ENCODE measurements around the gene KIF12. TPM values are rescaled to one million over a fixed set of nuclear protein-coding genes. Genes with fewer than 3 reads are reported as not detected.

Gene KIF12
- total RNA-seq, 1 experiment from 2014 or later = 0.13 TPM

DNA sequence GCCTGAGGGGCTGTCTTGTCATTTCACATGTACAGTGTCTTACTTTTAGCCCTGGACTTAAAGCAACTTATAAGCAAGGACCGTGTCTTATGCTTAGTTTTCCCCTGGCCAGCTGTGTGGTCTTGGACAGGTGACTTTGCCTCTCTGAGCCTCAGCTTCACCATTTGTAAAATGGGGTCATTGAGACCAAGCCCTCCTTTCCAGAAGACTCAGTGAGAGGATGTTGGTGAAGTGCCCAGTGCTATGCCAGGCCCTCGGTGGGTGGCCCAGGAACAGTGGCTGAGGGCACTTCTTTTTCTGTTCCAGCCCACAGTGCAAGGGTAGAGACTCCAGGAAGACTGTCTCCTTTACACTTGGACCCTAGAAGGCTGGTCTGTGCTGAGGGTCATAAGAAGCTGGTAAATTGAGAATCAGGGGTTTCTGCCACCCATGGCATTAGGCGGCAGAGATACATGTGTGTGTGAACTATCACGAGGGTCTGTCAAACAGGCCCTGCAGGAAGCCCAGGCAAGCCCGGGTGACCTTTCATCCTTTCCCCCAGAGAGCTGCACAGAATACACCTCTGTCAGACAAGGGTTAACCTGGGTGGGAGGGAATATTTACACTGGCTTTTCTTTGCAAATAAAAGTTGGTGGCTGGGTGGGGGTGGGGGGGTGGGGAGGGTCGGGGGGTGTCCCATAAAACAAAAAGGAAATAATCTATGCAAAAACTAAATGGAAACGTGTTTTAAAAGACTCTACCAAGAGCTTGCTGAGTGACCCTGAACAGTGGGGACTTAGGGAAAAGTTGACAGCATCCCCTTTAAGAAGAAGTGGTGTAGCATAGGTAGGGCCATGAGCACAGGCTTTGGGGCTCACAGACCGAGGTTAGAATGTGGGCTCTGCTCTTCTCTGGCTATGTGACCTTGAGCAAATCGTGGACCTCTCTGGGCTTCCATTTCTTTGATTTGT, 20.4 kb upstream of the KIF12 start:
- Histone ChIP-seq H3K9me3 (replicated peaks) (no peaks in the 10 kb centered on the region), H3K36me3 (no peaks in the 10 kb centered on the region), H3K4me3 (no peak overlapping the region), H3K27me3 (replicated peaks) (peaks cover 6% of the 10 kb centered on the region), H3K27ac (no peak overlapping the region), H3K4me1 (replicated peaks) (no peaks in the 10 kb centered on the region)
- no peak for DNase-seq (ENCODE audit: low read depth in 1 of 2, low spot score in 2 of 2)

DNA sequence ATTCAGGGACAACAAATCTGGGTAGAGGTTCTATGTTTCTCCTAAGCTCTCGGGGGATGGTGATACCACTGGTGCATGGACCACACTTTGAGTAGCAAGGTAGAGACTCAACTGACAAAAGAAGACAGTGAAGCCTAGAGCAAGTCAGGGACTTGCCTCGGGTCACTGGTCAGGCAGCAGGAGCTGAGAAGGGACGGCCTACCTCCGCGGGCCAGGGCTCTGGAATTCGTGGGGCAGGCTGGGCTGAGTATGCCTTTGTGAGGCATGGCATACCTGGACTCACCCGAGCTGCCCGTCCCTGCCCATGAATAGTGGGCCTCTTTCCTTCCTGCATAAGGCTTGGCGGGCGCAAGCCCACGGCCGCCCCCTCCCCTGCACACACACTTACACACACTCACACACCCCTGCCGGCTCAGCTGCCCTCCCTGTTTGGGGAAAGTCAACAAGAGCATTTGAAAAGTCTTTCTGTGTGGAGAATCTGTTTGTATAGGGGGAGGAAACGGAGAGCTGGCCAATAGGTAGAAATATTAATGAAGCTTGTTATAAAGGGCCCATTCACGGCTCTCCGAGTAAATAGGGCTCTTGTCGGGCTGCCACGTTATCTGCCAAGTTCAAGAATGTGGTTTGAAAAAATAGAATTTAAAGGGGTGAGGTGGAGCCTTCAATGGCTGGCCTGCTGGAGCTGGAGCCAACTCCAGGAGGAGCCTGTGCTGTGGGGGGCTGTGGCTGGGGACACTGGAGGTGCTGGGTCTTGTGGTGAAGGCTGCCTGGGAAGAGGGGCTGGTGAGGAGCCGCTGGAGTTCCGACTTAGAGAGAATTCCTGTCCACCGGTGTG, 19.1 kb upstream of the KIF12 start:
- H3K4me1 ChIP-seq (replicated peaks) = no peaks in the 10 kb centered on the region
- H3K27ac ChIP-seq = no peak overlapping the region
- no peaks in the 10 kb centered on the region for H3K36me3 ChIP-seq
- no peak overlapping the region for H3K4me3 ChIP-seq
- H3K27me3 ChIP-seq (replicated peaks) = peaks cover 9% of the 10 kb centered on the region
- no peak for DNase-seq (ENCODE audit: low read depth in 1 of 2, low spot score in 2 of 2)
- no peaks in the 10 kb centered on the region for H3K9me3 ChIP-seq (replicated peaks)

DNA sequence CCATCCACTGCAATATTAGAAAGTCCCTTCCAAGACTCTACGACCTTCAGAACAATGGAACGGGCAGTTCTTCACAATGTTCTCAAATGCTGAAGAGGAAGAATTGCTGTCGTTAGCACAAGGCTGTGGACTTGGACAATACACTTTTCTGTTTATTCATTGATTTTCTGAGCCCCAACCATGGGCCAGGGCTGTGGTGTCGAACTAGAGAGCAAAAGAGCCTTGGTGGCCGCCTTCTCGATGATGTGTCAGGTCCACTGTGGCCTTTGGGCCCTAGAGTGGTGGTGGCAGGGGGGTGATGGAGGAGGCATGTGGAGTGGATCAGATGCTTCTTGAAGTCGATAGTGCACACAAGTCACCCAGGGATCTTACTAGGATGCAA, 18.5 kb upstream of the KIF12 start:
- DNase-seq (ENCODE audit: low read depth in 1 of 2, low spot score in 2 of 2) = no peak
- Histone ChIP-seq H3K27me3 (replicated peaks) (peaks cover 9% of the 10 kb centered on the region), H3K4me1 (replicated peaks) (no peaks in the 10 kb centered on the region), H3K36me3 (no peaks in the 10 kb centered on the region), H3K27ac (no peak overlapping the region), H3K4me3 (no peak overlapping the region), H3K9me3 (replicated peaks) (no peaks in the 10 kb centered on the region)

DNA sequence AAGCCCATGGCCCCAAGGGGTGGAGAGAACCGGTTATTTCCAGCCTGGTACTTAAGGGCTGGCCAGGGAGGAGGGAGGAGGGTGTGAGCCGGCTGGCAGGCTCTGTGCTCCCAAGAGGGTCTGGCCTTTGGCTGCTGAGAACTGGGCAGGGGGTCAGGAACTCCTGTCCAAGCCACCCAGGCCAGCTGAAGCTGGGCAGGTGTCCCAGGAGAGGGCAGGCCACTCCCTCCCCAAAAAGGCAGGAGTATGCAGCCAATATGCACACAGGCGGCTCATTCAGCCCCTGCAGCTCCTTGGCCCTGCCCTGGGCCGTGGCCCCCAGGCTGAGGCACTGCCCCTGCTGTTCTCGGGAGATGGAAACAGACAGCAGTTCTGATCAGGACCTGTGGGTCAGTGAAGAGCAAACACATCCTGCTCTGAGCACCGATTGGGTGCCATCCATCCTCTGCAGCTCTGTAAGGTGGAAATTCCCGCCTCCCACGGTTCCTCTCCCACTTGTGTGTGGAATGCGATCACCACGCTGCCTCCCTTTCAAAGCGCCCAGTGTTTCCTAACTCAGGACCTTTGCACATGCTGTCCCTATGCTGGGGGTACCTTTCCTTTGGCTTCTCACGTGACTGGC, 17.1 kb upstream of the KIF12 start:
- no peak overlapping the region for H3K4me3 ChIP-seq
- H3K4me1 ChIP-seq (replicated peaks) = no peaks in the 10 kb centered on the region
- H3K9me3 ChIP-seq (replicated peaks) = no peaks in the 10 kb centered on the region
- H3K27me3 ChIP-seq (replicated peaks) = peaks cover 9% of the 10 kb centered on the region
- no peak for DNase-seq (ENCODE audit: low read depth in 1 of 2, low spot score in 2 of 2)
- H3K36me3 ChIP-seq = no peaks in the 10 kb centered on the region
- no peak overlapping the region for H3K27ac ChIP-seq

DNA sequence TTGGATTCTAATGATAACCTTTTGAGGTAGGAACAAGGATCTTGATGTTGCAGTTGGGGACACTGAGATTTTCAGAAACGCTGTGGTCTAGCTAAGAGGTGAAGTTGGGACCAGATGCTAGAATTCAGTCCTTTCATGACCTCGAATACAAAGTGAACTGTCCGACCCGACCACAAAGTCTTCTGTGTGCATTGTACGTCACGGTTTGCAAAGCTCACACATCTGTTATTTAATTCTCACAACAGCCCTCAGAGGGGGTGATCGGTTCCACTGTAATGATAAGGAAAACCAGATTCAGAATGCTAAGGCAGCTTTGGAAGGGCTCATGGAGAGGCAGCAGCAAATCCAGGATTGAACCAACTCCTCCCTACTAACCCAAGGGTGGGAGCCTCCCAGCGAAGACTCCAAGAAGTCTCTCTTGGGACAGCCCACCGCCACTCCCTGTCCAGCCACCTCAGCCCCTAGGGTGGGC, 16.6 kb upstream of the KIF12 start:
- Histone ChIP-seq H3K36me3 (no peaks in the 10 kb centered on the region), H3K4me3 (no peak overlapping the region), H3K27me3 (replicated peaks) (peaks cover 9% of the 10 kb centered on the region), H3K9me3 (replicated peaks) (no peaks in the 10 kb centered on the region), H3K4me1 (replicated peaks) (no peaks in the 10 kb centered on the region), H3K27ac (no peak overlapping the region)
- no peak for DNase-seq (ENCODE audit: low read depth in 1 of 2, low spot score in 2 of 2)

DNA sequence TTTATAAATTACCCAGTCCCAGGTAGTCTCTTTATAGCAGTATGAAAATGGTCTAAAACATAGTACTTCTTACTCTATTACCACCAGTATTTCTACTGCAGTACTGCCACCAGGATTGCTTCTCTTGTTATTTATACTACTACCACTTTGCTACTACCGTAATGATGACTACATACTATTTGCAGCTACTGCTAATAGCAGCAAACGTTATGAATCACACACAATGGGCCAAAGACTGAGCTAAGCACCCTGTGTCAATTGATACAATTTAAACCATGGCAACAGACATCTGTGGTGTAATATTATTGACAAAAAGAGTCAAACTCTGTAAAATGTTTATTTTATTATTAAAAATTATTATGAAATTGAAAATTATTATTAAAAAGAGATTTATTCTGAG, 15.3 kb upstream of the KIF12 start:
- Histone ChIP-seq H3K4me3 (no peak overlapping the region), H3K9me3 (replicated peaks) (no peaks in the 10 kb centered on the region), H3K4me1 (replicated peaks) (no peaks in the 10 kb centered on the region), H3K36me3 (no peaks in the 10 kb centered on the region), H3K27ac (no peak overlapping the region), H3K27me3 (replicated peaks) (peaks cover 9% of the 10 kb centered on the region)
- no peak for DNase-seq (ENCODE audit: low read depth in 1 of 2, low spot score in 2 of 2)

DNA sequence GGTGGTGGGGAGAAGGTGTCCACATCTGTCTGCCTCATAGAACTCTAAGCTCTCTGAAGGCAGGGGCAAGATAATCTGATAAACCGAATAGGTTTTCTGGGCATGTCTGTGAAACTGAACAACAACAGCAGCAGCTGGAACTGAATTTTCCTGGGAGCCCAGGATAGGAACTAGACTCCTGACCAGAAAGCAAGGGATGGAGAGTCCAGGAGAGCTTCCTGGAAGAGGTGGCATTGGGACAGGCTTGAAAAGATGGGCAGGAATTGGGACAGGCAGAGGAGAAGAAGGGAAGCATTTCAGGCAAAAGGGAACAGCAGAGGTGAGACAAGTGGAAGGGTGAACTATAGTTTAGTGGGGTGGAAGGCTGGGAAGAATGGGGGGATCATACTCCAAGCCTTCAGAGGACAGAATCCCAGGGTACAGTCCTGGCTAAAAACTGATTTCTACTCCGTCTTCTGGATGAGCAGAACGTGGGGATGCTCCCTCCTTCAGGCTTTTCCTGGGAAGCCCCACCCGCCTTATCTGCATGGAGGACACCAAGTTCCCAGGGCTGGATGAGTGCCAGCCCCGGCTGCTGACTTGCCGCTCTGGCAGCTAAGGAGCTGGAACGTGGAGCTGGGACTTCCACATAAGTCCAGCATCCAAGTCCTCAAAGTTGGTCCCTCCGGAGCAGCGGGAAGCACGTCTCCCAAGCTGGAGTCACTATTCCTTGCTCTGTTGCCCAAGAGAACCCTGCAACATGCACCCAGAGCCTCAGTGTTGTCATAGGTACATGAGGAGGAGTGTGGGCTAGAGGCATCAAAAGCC, 13.9 kb upstream of the KIF12 start:
- no peak for DNase-seq (ENCODE audit: low read depth in 1 of 2, low spot score in 2 of 2)
- no peaks in the 10 kb centered on the region for H3K4me1 ChIP-seq (replicated peaks)
- peaks cover 7% of the 10 kb centered on the region; the same call in 1 of the 2 replicates for H3K27me3 ChIP-seq (replicated peaks)
- no peaks in the 10 kb centered on the region for H3K36me3 ChIP-seq
- no peak overlapping the region for H3K27ac ChIP-seq
- H3K9me3 ChIP-seq (replicated peaks) = no peaks in the 10 kb centered on the region
- no peak overlapping the region for H3K4me3 ChIP-seq

DNA sequence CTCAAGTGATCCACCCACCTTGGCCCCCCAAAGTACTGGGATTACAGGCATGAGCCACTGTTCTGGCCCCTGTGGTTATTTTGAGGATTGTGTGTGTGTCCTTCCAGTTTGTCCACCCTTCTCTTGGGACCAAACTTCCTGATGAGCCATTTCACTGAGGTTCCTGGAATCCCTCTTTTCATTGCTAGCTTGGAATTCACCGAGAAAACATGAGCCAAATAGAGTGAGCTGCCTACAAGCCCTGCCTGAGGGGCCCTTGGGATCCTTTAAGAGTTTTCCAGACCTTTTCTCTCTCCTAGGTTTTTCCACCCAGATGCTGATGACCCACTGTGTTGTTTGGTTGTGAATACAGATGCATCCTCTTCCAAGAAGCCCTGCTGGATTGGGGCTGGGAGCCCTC, 13.2 kb upstream of the KIF12 start:
- H3K9me3 ChIP-seq (replicated peaks) = no peaks in the 10 kb centered on the region
- no peak overlapping the region for H3K27ac ChIP-seq
- H3K4me1 ChIP-seq (replicated peaks) = no peaks in the 10 kb centered on the region
- H3K27me3 ChIP-seq (replicated peaks) = 0 out of 2 replicates have a peak, but pooled peaks cover 3% of the 10 kb centered on the region
- DNase-seq (ENCODE audit: low read depth in 1 of 2, low spot score in 2 of 2) = no peak
- no peaks in the 10 kb centered on the region for H3K36me3 ChIP-seq
- no peak overlapping the region for H3K4me3 ChIP-seq

DNA sequence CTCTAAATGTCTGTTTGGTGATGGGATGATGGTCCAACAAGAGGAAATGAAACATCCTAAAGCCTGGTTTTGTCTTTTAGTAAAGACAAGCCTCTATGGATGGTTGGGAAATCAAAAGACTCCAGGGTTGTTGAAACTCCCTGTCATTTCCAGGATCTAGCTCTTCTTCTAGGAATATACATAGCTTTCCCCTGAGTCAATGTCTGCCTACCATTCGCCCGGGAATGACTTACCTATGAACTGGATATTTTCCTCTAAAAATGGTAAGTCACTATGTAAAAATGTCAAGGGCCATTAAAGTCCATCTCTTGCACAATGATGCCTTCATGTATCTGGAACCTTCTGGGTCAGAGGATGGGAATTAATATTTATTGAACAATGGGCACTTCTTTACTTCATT, 11.1 kb upstream of the KIF12 start:
- Histone ChIP-seq H3K4me1 (replicated peaks) (no peaks in the 10 kb centered on the region), H3K9me3 (replicated peaks) (no peaks in the 10 kb centered on the region), H3K27ac (no peak overlapping the region), H3K36me3 (no peaks in the 10 kb centered on the region), H3K27me3 (replicated peaks) (0 out of 2 replicates have a peak, but pooled peaks cover 3% of the 10 kb centered on the region), H3K4me3 (no peak overlapping the region)
- peak in 1 of 2 experiments; percentile 18 for DNase-seq (ENCODE audit: low read depth in 1 of 2, low spot score in 2 of 2)

DNA sequence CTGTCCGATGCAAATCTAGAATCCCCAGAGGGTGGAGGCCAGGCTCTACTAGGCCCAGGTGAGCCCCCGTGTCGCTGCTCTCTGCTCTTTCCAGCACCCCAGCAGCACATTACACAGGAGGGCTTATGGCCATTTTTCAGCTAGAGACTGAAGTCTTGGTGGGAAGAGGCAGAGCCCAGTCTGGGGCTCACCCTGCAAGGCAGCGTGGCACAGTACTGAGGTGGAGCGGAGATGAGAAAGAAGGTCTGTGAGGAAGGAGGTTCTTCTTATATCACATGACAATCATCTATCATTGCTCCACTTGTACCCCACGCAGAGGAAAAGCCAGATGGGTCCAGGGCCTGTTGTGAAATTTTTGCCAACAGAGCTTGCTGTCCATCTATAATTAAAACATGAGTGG, 10.0 kb upstream of the KIF12 start:
- DNase-seq (ENCODE audit: low read depth in 1 of 2, low spot score in 2 of 2) = no peak
- Histone ChIP-seq H3K27ac (no peak overlapping the region), H3K9me3 (replicated peaks) (no peaks in the 10 kb centered on the region), H3K4me3 (no peak overlapping the region), H3K4me1 (replicated peaks) (no peaks in the 10 kb centered on the region), H3K36me3 (no peaks in the 10 kb centered on the region), H3K27me3 (replicated peaks) (0 out of 2 replicates have a peak, but pooled peaks cover under 1% of the 10 kb centered on the region)

DNA sequence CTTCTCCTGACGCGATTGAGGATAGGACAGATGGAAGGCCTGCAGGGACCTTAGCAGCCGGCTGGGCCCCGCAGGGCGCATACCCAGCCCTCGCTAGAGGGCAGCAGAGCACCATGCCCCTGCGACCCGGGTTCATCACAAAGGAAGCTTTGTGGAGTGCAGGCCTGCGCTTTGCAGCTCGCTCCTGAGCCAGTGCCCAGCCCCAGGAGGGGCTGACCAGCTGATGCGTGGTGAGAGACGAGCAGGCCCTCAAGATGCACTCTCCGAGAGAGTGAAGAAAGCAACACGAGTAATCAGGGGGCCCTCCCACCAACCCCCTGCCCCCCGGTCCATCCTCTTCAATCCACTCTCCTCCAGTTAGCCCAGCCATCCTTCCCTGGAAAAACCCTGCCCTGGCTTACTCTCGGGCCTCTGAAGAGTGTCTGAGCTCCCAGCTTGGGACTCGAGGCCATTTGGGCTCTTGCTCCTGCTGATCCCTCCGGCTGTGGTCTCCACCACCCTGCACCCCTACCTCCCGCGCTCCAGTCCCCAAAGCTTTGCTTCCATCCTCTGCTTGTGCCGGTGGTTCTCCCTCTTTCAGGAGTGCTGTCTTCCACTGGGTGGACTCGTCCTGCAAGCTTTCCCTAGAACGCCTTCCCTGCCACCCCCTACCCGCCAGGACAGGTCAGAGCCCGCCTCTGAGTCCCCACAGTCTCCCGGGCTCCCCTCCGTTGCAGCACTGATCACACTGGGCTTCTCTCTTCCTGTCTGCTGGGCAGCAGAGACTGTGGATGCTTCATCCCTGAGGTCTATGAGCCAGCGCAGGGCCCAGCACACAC, 9.1 kb upstream of the KIF12 start:
- Histone ChIP-seq H3K4me1 (replicated peaks) (no peaks in the 10 kb centered on the region), H3K36me3 (no peaks in the 10 kb centered on the region), H3K27ac (no peak overlapping the region), H3K4me3 (no peak overlapping the region), H3K9me3 (replicated peaks) (no peaks in the 10 kb centered on the region), H3K27me3 (replicated peaks) (no peaks in the 10 kb centered on the region)
- peak; percentile 50 to 74 for DNase-seq (ENCODE audit: low read depth in 1 of 2, low spot score in 2 of 2)

DNA sequence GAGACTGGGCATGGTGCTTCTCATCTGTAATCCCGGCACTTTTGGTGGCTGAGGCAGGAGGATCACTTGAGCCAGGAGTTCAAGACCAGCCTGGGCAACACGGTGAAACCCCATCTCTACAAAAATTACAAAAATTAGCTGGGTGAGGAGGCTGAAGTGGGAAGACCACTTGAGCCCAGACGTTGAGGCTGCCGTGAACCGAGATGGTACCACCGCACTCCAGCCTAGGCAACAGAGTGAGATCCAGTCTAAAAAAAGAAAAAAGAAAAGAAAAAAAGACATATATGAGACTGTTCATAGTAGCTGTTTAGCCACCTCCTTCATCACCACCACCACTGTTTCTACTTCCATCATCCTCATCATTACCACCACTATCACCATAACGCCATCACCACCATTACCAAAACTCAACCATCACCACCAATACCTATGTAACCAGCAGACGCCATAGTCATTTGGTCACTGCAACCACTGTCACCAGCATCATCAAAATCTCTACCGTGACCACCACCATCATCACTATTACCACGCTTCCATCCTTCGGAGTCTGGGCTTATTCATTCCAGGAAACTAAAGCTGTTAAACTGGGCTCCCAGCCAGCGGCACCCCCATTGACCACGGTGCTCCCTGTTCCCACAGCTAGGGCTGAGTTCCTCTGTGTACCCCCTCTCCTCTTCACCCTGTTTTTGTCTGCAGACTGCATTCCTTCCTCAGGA, 8.4 kb upstream of the KIF12 start:
- no peak for DNase-seq (ENCODE audit: low read depth in 1 of 2, low spot score in 2 of 2)
- H3K4me1 ChIP-seq (replicated peaks) = no peaks in the 10 kb centered on the region
- no peak overlapping the region for H3K4me3 ChIP-seq
- H3K9me3 ChIP-seq (replicated peaks) = no peaks in the 10 kb centered on the region
- H3K27me3 ChIP-seq (replicated peaks) = no peaks in the 10 kb centered on the region
- no peak overlapping the region for H3K27ac ChIP-seq
- no peaks in the 10 kb centered on the region for H3K36me3 ChIP-seq
